Aorta (tissue), 5 donors: ENCODE results near the gene OR6K3. TPM values are rescaled to one million over a fixed set of nuclear protein-coding genes. Genes with fewer than 3 reads are reported as not detected.

Source experiments
- ATAC-seq: fragments of 200-7000 bp; cut with Tn5 transposase; one replicate; pipeline ENCODE4 v1.9.1; 2022; ENCODE audit warnings: moderate library complexity; ENCODE audit not compliant: low FRiP score
- DNase-seq, 2 donors: peaks; one replicate each; pipeline ENCODE4 v3.0.0-alpha.2; 2020
- H3K27ac ChIP-seq, 2 donors: one replicate each; pipeline ENCODE4 v1.5.1; 2013; ENCODE audit warnings: low read length in 2 of 2, mild to moderate bottlenecking in 2 of 2, moderate library complexity in 2 of 2, control low read depth in 1 of 2, inconsistent platforms in 1 of 2, low read depth in 1 of 2
- H3K27me3 ChIP-seq, 2 donors: one replicate each; pipeline ENCODE4 v1.6.1; 2013; ENCODE audit warnings: control low read depth in 1 of 2, low read length in 1 of 2, mild to moderate bottlenecking in 1 of 2, moderate library complexity in 1 of 2; ENCODE audit not compliant: insufficient read depth in 2 of 2, control insufficient read depth in 1 of 2
- H3K36me3 ChIP-seq, 2 donors: one replicate each; pipeline ENCODE4 v1.6.1; 2013; ENCODE audit warnings: control low read depth in 1 of 2, low read length in 1 of 2, mild to moderate bottlenecking in 1 of 2; ENCODE audit not compliant: insufficient read depth in 2 of 2, control insufficient read depth in 1 of 2
- H3K4me1 ChIP-seq, 2 donors: one replicate each; pipeline ENCODE4 v1.6.1; 2013; ENCODE audit warnings: low read length in 2 of 2, control low read depth in 1 of 2, mild to moderate bottlenecking in 1 of 2, moderate library complexity in 1 of 2; ENCODE audit not compliant: insufficient read depth in 2 of 2, control insufficient read depth in 1 of 2
- H3K4me3 ChIP-seq, 2 donors: one replicate each; pipeline ENCODE4 v1.5.1; 2013; ENCODE audit warnings: low read length in 2 of 2, control low read depth in 1 of 2, mild to moderate bottlenecking in 1 of 2
- H3K9me3 ChIP-seq: one replicate; pipeline ENCODE4 v1.6.1; 2013; ENCODE audit warnings: mild to moderate bottlenecking, low read length; ENCODE audit not compliant: control insufficient read depth
- whole genome bisulfite sequencing, 2 donors: extraction: QIAGEN DNeasy Blood & Tissue Kit; methylation state at CpG; one replicate each; pipeline ENCODE4 v1.1.7; 2013; 5-methylcytosine and 5-hydroxymethylcytosine counted together
- intact Hi-C, 2 donors: fragments of 100-400 bp; cut with DNase I; formaldehyde crosslinking; loops; one replicate each; pipeline versions ENCODE4 v1.14.2 to v1.15.0; 2022
- long read RNA-seq, 2 donors: library from polyadenylated mRNA; unstranded; transcript quantifications; one replicate each; pipeline ENCODE4 v2.0.0, GENCODE V29; 2020 to 2021
- polyA plus RNA-seq, 2 donors: library from polyadenylated mRNA; stranded (reverse); fragments of 200-250 nt; gene quantifications; one replicate each; pipeline ENCODE4 v1.2.3, GENCODE V29; 2013
- total RNA-seq, 2 donors: library from RNA; stranded (reverse); fragmentation: NEBNext Ultra II Directional; extraction: Animal tissue kit (Norgen Biotek cat#: 25700); gene quantifications; one replicate each; pipeline ENCODE4 v1.2.1, GENCODE V29; 2021
- donor health status: healthy with polysubstance abuse.
- donor health status: Bipolar disorder and iron deficiency.
- donor health status: DM: no; HTN: no; CAD: no.
- donor health status: DM: no; HTN: no; CAD: no.
- donor health status: DM: yes; HTN: yes; CAD: no.

Gene OR6K3
- total RNA-seq (not detected), polyA plus RNA-seq (not detected)
- long read RNA-seq, donor 1, result 0 reads
- long read RNA-seq, donor 2, result 0 reads

- DNase-seq (no peak), ATAC-seq (no peak)
- WGBS, 2 donors, result 70 to 75% methylated on average over 2 of the region's 2 CpGs
- intact Hi-C loops, result no loop called here
- no peak within 1 kb of the TSS for H3K27ac ChIP-seq
- H3K4me3 ChIP-seq, result no peak within 1 kb of the TSS
- H3K36me3 ChIP-seq, result no peaks in the 10 kb centered on the region
- no peaks in the 10 kb centered on the region for H3K9me3 ChIP-seq
- H3K4me1 ChIP-seq, result no peaks in the 10 kb centered on the region
- no peaks in the 10 kb centered on the region for H3K27me3 ChIP-seq
Measured at GRCh38 chr1:158720620-158721019, at the start of gene OR6K3. Gene OR6K3, minus strand, starts transcription at chr1:158720720. Its CDS starts 2,605 bp downstream, at chr1:158718115.

GRCh38 chr1:158754420-158754819 is 33.9 kb upstream of the OR6K3 start, which contains the start of gene OR6K6:
Gene OR6K6, plus strand, starts transcription at chr1:158754720. Its CDS starts 168 bp downstream, at chr1:158754888.
- H3K27ac ChIP-seq, result no peak within 1 kb of the TSS
- H3K27me3 ChIP-seq, result no peaks in the 10 kb centered on the region
- H3K4me1 ChIP-seq, result no peaks in the 10 kb centered on the region
- WGBS, 2 donors, result 80% methylated on average over 2 of the region's 2 CpGs
- ATAC-seq (no peak), DNase-seq (no peak)
- intact Hi-C loops, result no loop called here
- H3K36me3 ChIP-seq, result no peaks in the 10 kb centered on the region
- no peak within 1 kb of the TSS for H3K4me3 ChIP-seq
- H3K9me3 ChIP-seq, result peaks cover 2% of the 10 kb centered on the region

GRCh38 chr1:158752155-158752712 is 31.7 kb upstream of the OR6K3 start:
- no peak for ATAC-seq
- H3K27me3 ChIP-seq, result no peaks in the 10 kb centered on the region
- H3K36me3 ChIP-seq, result no peaks in the 10 kb centered on the region
- no peak for DNase-seq
- no peak overlapping the region for H3K27ac ChIP-seq
- intact Hi-C loops, result no loop called here
- no peaks in the 10 kb centered on the region for H3K4me1 ChIP-seq
- peaks cover 2% of the 10 kb centered on the region for H3K9me3 ChIP-seq
- no peak overlapping the region for H3K4me3 ChIP-seq
- WGBS, 2 donors, result 92 to 94% methylated on average over 9 of the region's 9 CpGs

- Histone ChIP-seq H3K27me3 (no peaks in the 10 kb centered on the region), H3K4me1 (no peaks in the 10 kb centered on the region), H3K4me3 (no peak overlapping the region), H3K27ac (no peak overlapping the region), H3K9me3 (no peaks in the 10 kb centered on the region), H3K36me3 (no peaks in the 10 kb centered on the region)
- intact Hi-C loops, result no loop called here
- no peak for ATAC-seq
- no peak for DNase-seq
Measured at GRCh38 chr1:158735848-158736247, 15.3 kb upstream of the OR6K3 start.

- WGBS, 2 donors, result 64 to 65% methylated on average over 2 of the region's 2 CpGs
- Histone ChIP-seq H3K36me3 (no peaks in the 10 kb centered on the region), H3K27ac (no peak overlapping the region), H3K9me3 (no peaks in the 10 kb centered on the region), H3K4me3 (no peak overlapping the region), H3K4me1 (no peaks in the 10 kb centered on the region), H3K27me3 (no peaks in the 10 kb centered on the region)
- ATAC-seq, result no peak
- no peak for DNase-seq
- intact Hi-C loops, result no loop called here
Measured at GRCh38 chr1:158732524-158732923, 12.0 kb upstream of the OR6K3 start.

GRCh38 chr1:158731707-158732106 is 11.2 kb upstream of the OR6K3 start:
- H3K4me3 ChIP-seq, result no peak overlapping the region
- no peaks in the 10 kb centered on the region for H3K9me3 ChIP-seq
- H3K27ac ChIP-seq, result no peak overlapping the region
- ATAC-seq (no peak), DNase-seq (no peak)
- no peaks in the 10 kb centered on the region for H3K27me3 ChIP-seq
- WGBS, 2 donors, result 71 to 77% methylated on average over 4 of the region's 4 CpGs
- no peaks in the 10 kb centered on the region for H3K36me3 ChIP-seq
- no peaks in the 10 kb centered on the region for H3K4me1 ChIP-seq
- intact Hi-C loops, result no loop called here

- Histone ChIP-seq H3K27ac (no peak overlapping the region), H3K27me3 (no peaks in the 10 kb centered on the region), H3K36me3 (no peaks in the 10 kb centered on the region), H3K4me3 (no peak overlapping the region), H3K9me3 (no peaks in the 10 kb centered on the region), H3K4me1 (no peaks in the 10 kb centered on the region)
- intact Hi-C loops, result no loop called here
- 77 to 83% methylated on average over 4 of the region's 4 CpGs for WGBS, 2 donors
- DNase-seq (no peak), ATAC-seq (no peak)
Measured at GRCh38 chr1:158730453-158730852, 9.9 kb upstream of the OR6K3 start.

- H3K27me3 ChIP-seq, result no peaks in the 10 kb centered on the region
Measured at GRCh38 chr1:158728510-158729225, 8.1 kb upstream of the OR6K3 start.

GRCh38 chr1:158724442-158724841 is 3.9 kb upstream of the OR6K3 start:
- WGBS, 2 donors, result 92 to 93% methylated on average over 5 of the region's 5 CpGs

More at GRCh38 chr1:158728510-158729225, 8.1 kb upstream of the OR6K3 start:
- Histone ChIP-seq H3K4me1 (no peaks in the 10 kb centered on the region), H3K36me3 (no peaks in the 10 kb centered on the region), H3K9me3 (no peaks in the 10 kb centered on the region), H3K27ac (no peak overlapping the region), H3K4me3 (no peak overlapping the region)
- ATAC-seq (no peak), DNase-seq (no peak)
- 11 to 12% methylated on average over 3 of the region's 3 CpGs for WGBS, 2 donors
- intact Hi-C loops, result no loop called here

More at GRCh38 chr1:158724442-158724841, 3.9 kb upstream of the OR6K3 start:
- H3K9me3 ChIP-seq, result no peaks in the 10 kb centered on the region
- no peaks in the 10 kb centered on the region for H3K4me1 ChIP-seq
- H3K27me3 ChIP-seq, result no peaks in the 10 kb centered on the region
- ATAC-seq (no peak), DNase-seq (no peak)
- H3K27ac ChIP-seq, result no peak overlapping the region
- H3K36me3 ChIP-seq, result no peaks in the 10 kb centered on the region
- no peak overlapping the region for H3K4me3 ChIP-seq
- intact Hi-C loops, result no loop called here
